Iris pigment epithelial cell (primary cell): ENCODE data around the gene CLIC5.

Experiments
- DNase-seq: peaks from one replicate; pipeline ENCODE4 v3.0.0-alpha.2; 2011; ENCODE audit warnings: low read depth

CLIC5 gene

GRCh38 chr6:46035242-46035641, 19.6 kb upstream of the CLIC5 start:
- no peak for DNase-seq

- no peak for DNase-seq
Measured at GRCh38 chr6:46032110-46032998, 16.7 kb upstream of the CLIC5 start.

GRCh38 chr6:46029602-46030001, 13.9 kb upstream of the CLIC5 start:
- no peak for DNase-seq

- no peak for DNase-seq
Measured at GRCh38 chr6:46026307-46026706, 10.6 kb upstream of the CLIC5 start.

GRCh38 chr6:46025573-46025972, 9.9 kb upstream of the CLIC5 start:
- no peak for DNase-seq

- peak; percentile 11 for DNase-seq
Measured at GRCh38 chr6:46024124-46024769, 8.6 kb upstream of the CLIC5 start.

- DNase-seq = peak; percentile 39
Measured at GRCh38 chr6:46023216-46023915, 7.7 kb upstream of the CLIC5 start.

- DNase-seq = no peak
Measured at GRCh38 chr6:46022106-46022948, 6.7 kb upstream of the CLIC5 start.

- DNase-seq = no peak
Measured at GRCh38 chr6:46017726-46018125, 2.1 kb upstream of the CLIC5 start.

- no peak for DNase-seq
Measured at GRCh38 chr6:46016063-46016608, 476 bp upstream of the CLIC5 start.

- DNase-seq = peak; percentile 2
Measured at GRCh38 chr6:46014511-46015118, 1.0 kb downstream of the CLIC5 start.

GRCh38 chr6:46014046-46014445, 1.6 kb downstream of the CLIC5 start:
- no peak for DNase-seq

- no peak for DNase-seq
Measured at GRCh38 chr6:46013639-46014038, 2.0 kb downstream of the CLIC5 start.

- DNase-seq = no peak
Measured at GRCh38 chr6:46012834-46013233, 2.8 kb downstream of the CLIC5 start.

GRCh38 chr6:46011188-46012085, 4.2 kb downstream of the CLIC5 start:
- DNase-seq = peak; percentile 36

GRCh38 chr6:46010771-46011170, 4.9 kb downstream of the CLIC5 start:
- no peak for DNase-seq

- DNase-seq = no peak
Measured at GRCh38 chr6:46010270-46010669, 5.4 kb downstream of the CLIC5 start.

- DNase-seq = no peak
Measured at GRCh38 chr6:46002264-46002663, 13.4 kb downstream of the CLIC5 start.

- no peak for DNase-seq
Measured at GRCh38 chr6:46000905-46001304, 14.8 kb downstream of the CLIC5 start.

- no peak for DNase-seq
Measured at GRCh38 chr6:45998524-45998923, 17.1 kb downstream of the CLIC5 start.
